GM12878 (cell line): Measurements from ENCODE around the gene KLHL35. TPM values are rescaled to one million over a fixed set of nuclear protein-coding genes. Genes with fewer than 3 reads are reported as not detected.

Experiments
- ATAC-seq: fragments of 200-7000 bp; cut with Tn5 transposase; 3 replicates; pipeline ENCODE4 v1.9.1; 2020; ENCODE audit warnings: mild to moderate bottlenecking, moderate library complexity
- BruUV-seq: library from RNA; stranded (reverse); fragments of 400-500 nt; replicated peaks from 2 replicates; lab custom pipeline; 2021; lab: Mats Ljungman, UMichigan
- CTCF ChIA-PET: fragments of 300-600 bp; sonication (Branson Sonifier 250); formaldehyde crosslinking; extraction: SDS; loops from one replicate; lab custom pipeline; 2021; ENCODE audit warnings: inconsistent platforms; lab: Yijun Ruan, JAX
- POLR2A ChIA-PET: fragments of 350-600 bp; formaldehyde crosslinking; extraction: SDS; loops from one replicate; lab custom pipeline; 2021; ENCODE audit warnings: inconsistent platforms; lab: Charles Lee
- RAD21 ChIA-PET: fragments of 300-600 bp; sonication (Branson Sonifier 250); formaldehyde crosslinking; loops from one replicate; lab custom pipeline; 2023; ENCODE audit warnings: antibody characterized with exemption; ENCODE audit not compliant: unreplicated experiment; lab: Charles Lee
- SMC1A ChIA-PET: fragments of 300-600 bp; sonication (Branson Sonifier 250); formaldehyde crosslinking; loops from one replicate; lab custom pipeline; 2023; ENCODE audit not compliant: unreplicated experiment, uncharacterized antibody; lab: Charles Lee
- DNase-seq: peaks from one replicate; pipeline ENCODE4 v3.0.0-alpha.2; 2011; ENCODE audit warnings: low read depth, low spot score
- FAIRE-seq: peaks from 3 replicates; lab custom pipeline; 2011; peaks lifted over from hg19 to GRCh38; lab: Jason Lieb, UNC
- H2AFZ ChIP-seq: 2 replicates; pipeline ENCODE4 v1.6.0; 2011; ENCODE audit warnings: low read depth, low read length, control low read depth; ENCODE audit not compliant: control insufficient read depth
- H3K27ac ChIP-seq: 2 replicates; pipeline ENCODE4 v1.5.1; 2011; ENCODE audit warnings: control low read depth; ENCODE audit not compliant: control insufficient read depth, insufficient read depth
- H3K27me3 ChIP-seq, 2 experiments: replicated peaks in 1 of 2; 2 replicates each; pipeline versions ENCODE4 v1.6.0 to v1.6.1; 2011; ENCODE audit warnings: low read length in 1 of 2; ENCODE audit not compliant: control insufficient read depth in 2 of 2, insufficient read depth in 2 of 2
- H3K36me3 ChIP-seq, 2 experiments: 2 replicates each; pipeline ENCODE4 v1.5.1; 2011; ENCODE audit warnings: low read length in 1 of 2; ENCODE audit not compliant: control insufficient read depth in 2 of 2, insufficient read depth in 2 of 2
- H3K4me1 ChIP-seq: 2 replicates; pipeline ENCODE4 v1.6.1; 2011; ENCODE audit warnings: mild to moderate bottlenecking, low read length, moderate library complexity, mixed read lengths; ENCODE audit not compliant: control insufficient read depth, insufficient read depth
- H3K4me2 ChIP-seq: 2 replicates; pipeline ENCODE4 v1.6.0; 2011; ENCODE audit warnings: control low read depth; ENCODE audit not compliant: control insufficient read depth, insufficient read depth
- H3K4me3 ChIP-seq: fragments of 200-600 bp; sonication (generic); 2 replicates; pipeline ENCODE4 v1.5.1; 2016
- H3K79me2 ChIP-seq: 2 replicates; pipeline ENCODE4 v1.6.0; 2011; ENCODE audit warnings: low read length; ENCODE audit not compliant: control insufficient read depth, insufficient read depth
- H3K9ac ChIP-seq: 2 replicates; pipeline ENCODE4 v1.8.0; 2011; ENCODE audit warnings: low read length, control low read depth, mixed read lengths; ENCODE audit not compliant: control insufficient read depth, insufficient read depth
- H3K9me3 ChIP-seq: replicated peaks from 3 replicates; pipeline ENCODE4 v1.5.1; 2011; ENCODE audit warnings: mild to moderate bottlenecking, low read length; ENCODE audit not compliant: control insufficient read depth, insufficient read depth
- H4K20me1 ChIP-seq: 2 replicates; pipeline ENCODE4 v1.6.0; 2011; ENCODE audit not compliant: control insufficient read depth, insufficient read depth
- NKRF ChIP-seq: fragments of 450-650 bp; conservative IDR thresholded peaks from 2 replicates; pipeline ENCODE4 v1.6.1; 2017; ENCODE audit warnings: mild to moderate bottlenecking, moderate library complexity
- RFX5 ChIP-seq: IDR thresholded peaks from 2 replicates; pipeline ENCODE4 v1.6.1; 2011; ENCODE audit warnings: low read depth, low read length, improper control_type of control experiment
- SUPT20H ChIP-seq: IDR thresholded peaks from 2 replicates; pipeline ENCODE4 v1.6.1; 2011; ENCODE audit warnings: low read depth, mild to moderate bottlenecking, low read length, moderate library complexity, borderline replicate concordance; ENCODE audit not compliant: control insufficient read depth
- YBX1 ChIP-seq: fragments of 450-650 bp; IDR thresholded peaks from 2 replicates; pipeline ENCODE4 v1.6.1; 2016; ENCODE audit warnings: antibody characterized with exemption
- WGBS: methylation state at CpG from one replicate; pipeline ENCODE4 v1.1.6; 2016; ENCODE audit warnings: low lambda C conversion rate; ENCODE audit not compliant: insufficient replicate concordance, insufficient coverage; ENCODE audit errors: missing lambda C conversion rate; 5-methylcytosine and 5-hydroxymethylcytosine counted together
- in situ Hi-C: fragments of 300-500 bp; cut with MboI; formaldehyde crosslinking; loops from 9 replicates; pipeline ENCODE4 v1.14.3; 2018; ENCODE audit warnings: mixed read lengths
- intact Hi-C: fragments of 100-400 bp; cut with micrococcal nuclease; formaldehyde crosslinking; loops from one replicate; pipeline ENCODE4 v1.14.2; 2022; ENCODE audit not compliant: unreplicated experiment
- polyA plus RNA-seq, 11 experiments: library from polyadenylated mRNA; depleted of rRNA in 4 of 11; unstranded in 6 of 11; stranded (reverse) in 5 of 11; fragments of >200 nt; fragmentation: Nextera tagmentation in 4 of 11; fragmentation: Illumina TruSeq in 1 of 11; extraction: Ambion mirVana in 4 of 11; extraction: Trizol in 1 of 11; gene quantifications; 1 replicate in 1 of 11; 2 replicates in 10 of 11; pipeline versions ENCODE4 v1.2.1 to v1.2.3, GENCODE V29; 2011 to 2016; ENCODE audit warnings: inconsistent platforms in 2 of 11, missing spikeins in 2 of 11, low read depth in 1 of 11
- total RNA-seq, 4 experiments: library from RNA; depleted of rRNA in 3 of 4; stranded (reverse); fragments of >200 nt in 3 of 4; fragmentation: Illumina TruSeq in 1 of 4; extraction: Trizol in 1 of 4; gene quantifications; 2 replicates each; pipeline versions ENCODE4 v1.2.1 to v1.2.3, GENCODE V29; 2013 to 2021

KLHL35 gene
- total and polyA plus RNA-seq, 10 of the 15 experiments (the other 5 are each of a cell fraction or from before 2014, with no cell fraction given): 0.04 to 0.34 (median 0.13) TPM; not detected in 1

- no peak for ATAC-seq
- ChIA-PET POLR2A (no interaction called here), RAD21 (no interaction called here), CTCF (interaction anchor here (0.6 to 1.0 kb wide), 3 partner anchors 11 to 32 kb away, joined by 3 to 4 read pairs (median 3); no protein-coding TSS in a partner anchor), SMC1A (interaction anchor here (1.1 kb wide), 1 partner anchor 9 kb away, joined by 3 read pairs; no protein-coding TSS in a partner anchor)
- DNase-seq: no peak
- intact Hi-C loops: no loop called here
- no peaks in the 10 kb centered on the region for H3K36me3 ChIP-seq
- in situ Hi-C loops: no loop called here
- no peak overlapping the region for H2AFZ ChIP-seq
- H3K4me2 ChIP-seq: no peak overlapping the region
- H3K4me1 ChIP-seq: no peaks in the 10 kb centered on the region
- 48% methylated on average over 11 of the region's 11 CpGs for WGBS
- no peaks in the 10 kb centered on the region for H4K20me1 ChIP-seq
- H3K9me3 ChIP-seq: no peaks in the 10 kb centered on the region
- H3K27me3 ChIP-seq: no peaks in the 10 kb centered on the region
- no peak overlapping the region for H3K4me3 ChIP-seq
- H3K79me2 ChIP-seq: no peaks in the 10 kb centered on the region
- no TSS peak for BruUV-seq
- H3K27ac ChIP-seq: no peak overlapping the region
- FAIRE-seq: no peak
- no peak overlapping the region for H3K9ac ChIP-seq
- TF ChIP-seq RFX5 (no peak), NKRF (no peak), SUPT20H (no peak), YBX1 (no peak)
Measured at GRCh38 chr11:75463106-75463774, 30.2 kb upstream of the KLHL35 start.
